HG03025 (cell line): Measurements from ENCODE around the gene TMCC1.

Source experiments
- ATAC-seq: cut with Tn5 transposase; IDR thresholded peaks from one replicate; pipeline ENCODE4 v1.9.1; 2021; ENCODE audit warnings: mild to moderate bottlenecking, moderate library complexity; ENCODE audit not compliant: unreplicated experiment, low FRiP score

The TMCC1 gene

GRCh38 chr3:129603991-129604749, 289.3 kb downstream of the TMCC1 start:
- ATAC-seq = no peak

GRCh38 chr3:129603561-129603942, 290.0 kb downstream of the TMCC1 start:
- no peak for ATAC-seq

GRCh38 chr3:129602730-129603560, 290.6 kb downstream of the TMCC1 start:
- ATAC-seq = no peak

GRCh38 chr3:129602309-129602708, 291.2 kb downstream of the TMCC1 start:
- ATAC-seq = no peak

- ATAC-seq = no peak
Measured at GRCh38 chr3:129601713-129602112, 291.8 kb downstream of the TMCC1 start.

- no peak for ATAC-seq
Measured at GRCh38 chr3:129600348-129600747, 293.2 kb downstream of the TMCC1 start.

GRCh38 chr3:129599607-129600006, 293.9 kb downstream of the TMCC1 start:
- ATAC-seq = no peak

- no peak for ATAC-seq
Measured at GRCh38 chr3:129599073-129599472, 294.4 kb downstream of the TMCC1 start.

- no peak for ATAC-seq
Measured at GRCh38 chr3:129598484-129598883, 295.0 kb downstream of the TMCC1 start.

GRCh38 chr3:129598000-129598381, 295.5 kb downstream of the TMCC1 start:
- ATAC-seq = no peak
